Aortic smooth muscle cell (primary cell): ENCODE measurements around the gene DCUN1D1. TPM values are rescaled to one million over a fixed set of nuclear protein-coding genes. Genes with fewer than 3 reads are reported as not detected.

Experiments used
- total RNA-seq: library from RNA; depleted of rRNA; stranded (reverse); fragments of >200 nt; gene quantifications from 2 replicates; pipeline ENCODE4 v1.2.3, GENCODE V29; 2014

The DCUN1D1 gene
- total RNA-seq = 32.8 and 41.9 TPM in 2 replicates

GRCh38 chr3:182980204-182981037 lies at the start of gene DCUN1D1:
Gene DCUN1D1 (minus strand): TSS chr3:182980538. CDS start chr3:182980489, 49 bp downstream.

Other genes with a start within 250 kb of the DCUN1D1 start
- gene ATP11B, start 187.0 kb downstream of the DCUN1D1 start, total RNA-seq = 68.4 and 81.9 TPM in 2 replicates
- gene MCCC1, start 119.0 kb upstream of the DCUN1D1 start, total RNA-seq = 31.0 and 33.0 TPM in 2 replicates
- gene LAMP3, start 182.2 kb upstream of the DCUN1D1 start, total RNA-seq = not detected in 2 replicates